CD4-positive, alpha-beta memory T cell (primary cell): Measurements from ENCODE around the gene CFHR4. TPM values are rescaled to one million over a fixed set of nuclear protein-coding genes. Genes with fewer than 3 reads are reported as not detected.
"Not testable (repeated sequence)": the region's sequence is repeated elsewhere in the genome, so short reads cannot be mapped to it uniquely, and the experiment has no call there.

ENCODE experiments used
- CTCF ChIA-PET: fragments of 350-600 bp; sonication (Branson Sonifier 250); formaldehyde crosslinking; loops from one replicate; lab custom pipeline; 2021; ENCODE audit warnings: inconsistent platforms; ENCODE audit not compliant: partially characterized antibody; lab: Charles Lee
- POLR2A ChIA-PET: fragments of 350-600 bp; sonication (Branson Sonifier 250); formaldehyde crosslinking; loops from one replicate; lab custom pipeline; 2021; ENCODE audit not compliant: partially characterized antibody; lab: Charles Lee
- DNase-seq, 5 donors: peaks; one replicate each; pipeline versions ENCODE4 v3.0.0 to v3.0.0-alpha.2; 2020 to 2022; ENCODE audit warnings: mixed read lengths in 1 of 5
- H3K27ac ChIP-seq: one replicate; pipeline ENCODE4 v1.7.0; 2013; ENCODE audit warnings: low read depth, low read length
- H3K27me3 ChIP-seq: 2 replicates; pipeline ENCODE4 v1.7.0; 2013; ENCODE audit warnings: mild to moderate bottlenecking, low read length, moderate library complexity; ENCODE audit not compliant: insufficient read depth
- H3K36me3 ChIP-seq: 2 replicates; pipeline ENCODE4 v1.7.0; 2013; ENCODE audit warnings: mild to moderate bottlenecking, low read length, moderate library complexity; ENCODE audit not compliant: insufficient read depth
- H3K4me1 ChIP-seq: 2 replicates; pipeline ENCODE4 v1.7.0; 2013; ENCODE audit warnings: mild to moderate bottlenecking, low read length, moderate library complexity; ENCODE audit not compliant: insufficient read depth
- H3K4me3 ChIP-seq, 2 donors: one replicate each; pipeline ENCODE4 v1.7.0; 2013; ENCODE audit warnings: low read length in 2 of 2, mild to moderate bottlenecking in 1 of 2
- H3K9me3 ChIP-seq, 2 donors: one replicate each; pipeline ENCODE4 v1.7.0; 2013; ENCODE audit warnings: low read length in 2 of 2, control low read depth in 1 of 2; ENCODE audit not compliant: control insufficient read depth in 1 of 2
- H3K27ac Mint-ChIP-seq, 7 donors: one replicate each; pipeline ENCODE4 v1.8.0; 2020 to 2021; ENCODE audit warnings: mixed read lengths in 7 of 7, mild to moderate bottlenecking in 6 of 7, inconsistent platforms in 3 of 7, moderate library complexity in 3 of 7
- H3K27me3 Mint-ChIP-seq, 2 donors: one replicate each; pipeline ENCODE4 v1.8.0; 2020 to 2021; ENCODE audit warnings: mixed read lengths in 2 of 2
- H3K36me3 Mint-ChIP-seq, 2 donors: one replicate each; pipeline ENCODE4 v1.8.0; 2020 to 2021; ENCODE audit warnings: mixed read lengths in 2 of 2, inconsistent platforms in 1 of 2, mild to moderate bottlenecking in 1 of 2
- H3K4me1 Mint-ChIP-seq, 4 donors: one replicate each; pipeline ENCODE4 v1.8.0; 2020 to 2021; ENCODE audit warnings: mixed read lengths in 4 of 4, mild to moderate bottlenecking in 1 of 4
- H3K4me3 Mint-ChIP-seq, 8 donors: one replicate each; pipeline ENCODE4 v1.8.0; 2020 to 2021; ENCODE audit warnings: mixed read lengths in 8 of 8, mild to moderate bottlenecking in 7 of 8, moderate library complexity in 6 of 8, inconsistent platforms in 3 of 8
- H3K9me3 Mint-ChIP-seq, 8 donors: one replicate each; pipeline ENCODE4 v1.8.0; 2020 to 2021; ENCODE audit warnings: mixed read lengths in 8 of 8, mild to moderate bottlenecking in 5 of 8, inconsistent platforms in 3 of 8, moderate library complexity in 1 of 8
- intact Hi-C: fragments of 100-400 bp; cut with micrococcal nuclease; formaldehyde crosslinking; loops from one replicate; pipeline ENCODE4 v1.15.1; 2023
- polyA plus RNA-seq, 2 donors: library from polyadenylated mRNA; unstranded; fragments of 300-500 nt; fragmentation: Illumina TruSeq; gene quantifications; one replicate each; pipeline ENCODE4 v1.2.3, GENCODE V29; 2021
- total RNA-seq, 2 experiments: library from RNA; stranded (reverse); gene quantifications; one replicate each; pipeline ENCODE4 v1.2.3, GENCODE V29; 2021

The CFHR4 gene
- total and polyA plus RNA-seq, 4 experiments from 2014 or later: not detected

DNA sequence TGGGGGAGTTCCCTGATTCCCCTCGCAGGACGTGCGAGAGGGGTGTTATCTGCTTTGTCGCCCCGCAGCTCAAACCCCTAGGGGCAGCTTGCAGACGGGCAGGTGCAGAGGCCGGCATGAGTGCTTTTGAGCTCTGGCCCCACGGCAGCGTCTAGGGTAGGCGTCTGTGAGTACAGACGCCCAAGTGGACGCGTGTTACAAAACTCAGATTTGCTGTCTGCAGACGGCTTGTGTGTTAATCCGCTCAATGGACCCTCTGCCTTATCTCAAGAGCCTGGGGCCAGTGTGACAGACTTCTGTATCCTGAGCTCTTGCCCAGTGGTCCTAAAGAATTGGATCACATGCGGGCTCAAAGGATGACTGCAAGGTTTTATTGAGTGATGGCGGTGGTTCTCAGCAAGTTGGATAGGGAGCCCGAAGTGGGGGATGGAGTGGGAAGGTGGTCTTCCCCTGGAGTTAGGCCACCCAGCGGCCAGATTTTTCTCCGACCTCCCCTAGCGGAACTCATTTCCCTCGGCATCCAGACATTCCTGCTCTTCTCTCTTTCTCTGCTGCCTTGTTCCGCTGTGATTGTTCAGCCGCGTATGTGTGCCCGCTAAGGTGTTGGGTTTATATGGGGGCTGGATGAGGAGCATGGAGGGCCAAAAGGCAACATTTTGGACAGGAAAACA lies 9.4 kb downstream of the CFHR4 start:
- POLR2A ChIA-PET: no interaction called here
- H3K9me3 Mint-ChIP-seq: peaks cover 0 to 4% (median 0%) of the 10 kb centered on the region in 8 donors
- CTCF ChIA-PET: no interaction called here
- Histone ChIP-seq H3K27ac (no peak overlapping the region), H3K9me3 (no peaks in the 10 kb centered on the region), H3K27me3 (no peaks in the 10 kb centered on the region), H3K4me3 (no peak overlapping the region), H3K36me3 (no peaks in the 10 kb centered on the region), H3K4me1 (no peaks in the 10 kb centered on the region)
- no peak for DNase-seq
- no peak overlapping the region for H3K27ac Mint-ChIP-seq
- H3K4me1 Mint-ChIP-seq: no peaks in the 10 kb centered on the region
- H3K27me3 Mint-ChIP-seq: peaks cover 7 to 22% of the 10 kb centered on the region in 2 donors
- H3K36me3 Mint-ChIP-seq: no peaks in the 10 kb centered on the region
- H3K4me3 Mint-ChIP-seq: no peak overlapping the region
- intact Hi-C loops: no loop called here

- CTCF ChIA-PET: no interaction called here
- Mint-ChIP-seq H3K4me1 (no peaks in the 10 kb centered on the region), H3K4me3 (no peak overlapping the region), H3K36me3 (no peaks in the 10 kb centered on the region), H3K27me3 (peaks cover 4 to 16% of the 10 kb centered on the region in 2 donors), H3K9me3 (peaks cover 0 to 4% (median 0%) of the 10 kb centered on the region in 8 donors), H3K27ac (no peak overlapping the region)
- Histone ChIP-seq H3K9me3 (no peaks in the 10 kb centered on the region), H3K4me3 (no peak overlapping the region), H3K27ac (no peak overlapping the region), H3K36me3 (no peaks in the 10 kb centered on the region), H3K27me3 (no peaks in the 10 kb centered on the region), H3K4me1 (no peaks in the 10 kb centered on the region)
- POLR2A ChIA-PET: no interaction called here
- DNase-seq: no peak
- intact Hi-C loops: no loop called here
Measured at GRCh38 chr1:196902344-196902743, 14.5 kb downstream of the CFHR4 start.

- no peaks in the 10 kb centered on the region for H3K27me3 ChIP-seq
- DNase-seq: no peak
- Mint-ChIP-seq H3K4me3 (no peak overlapping the region), H3K27ac (no peak overlapping the region), H3K4me1 (no peaks in the 10 kb centered on the region), H3K27me3 (peaks cover 0 to 1% of the 10 kb centered on the region in 2 donors), H3K36me3 (no peaks in the 10 kb centered on the region), H3K9me3 (no peaks in the 10 kb centered on the region)
- H3K4me3 ChIP-seq: no peak overlapping the region
- ChIA-PET POLR2A (no interaction called here), CTCF (no interaction called here)
- no peaks in the 10 kb centered on the region for H3K36me3 ChIP-seq
- H3K9me3 ChIP-seq: no peaks in the 10 kb centered on the region
- no peak overlapping the region for H3K27ac ChIP-seq
- intact Hi-C loops: no loop called here
- no peaks in the 10 kb centered on the region for H3K4me1 ChIP-seq
Measured at GRCh38 chr1:196910215-196910614, 22.4 kb downstream of the CFHR4 start.

DNA sequence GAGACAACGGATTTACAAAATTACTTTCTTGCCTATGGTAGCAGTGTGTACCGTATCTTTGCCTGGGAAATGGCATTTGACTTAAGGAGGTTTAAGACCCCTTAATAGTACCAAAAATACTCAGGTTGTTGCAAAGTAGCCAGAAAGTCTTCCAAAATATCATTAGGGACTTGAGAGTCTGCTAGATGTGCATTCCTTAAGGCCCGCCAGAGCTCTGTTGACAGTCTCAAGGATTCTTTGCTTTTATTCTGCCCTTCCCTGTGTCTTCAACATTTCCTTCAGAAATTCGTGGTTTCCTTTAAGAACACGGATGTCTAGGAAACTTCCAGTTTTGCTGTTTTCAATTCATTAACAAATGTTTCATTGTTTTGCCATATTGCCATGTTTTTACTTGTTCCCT lies 24.4 kb downstream of the CFHR4 start:
- H3K36me3 ChIP-seq, H3K9me3 Mint-ChIP-seq, H3K27ac ChIP-seq, H3K27me3 Mint-ChIP-seq, DNase-seq, H3K4me3 Mint-ChIP-seq, POLR2A ChIA-PET, H3K4me1 Mint-ChIP-seq, H3K27me3 ChIP-seq, H3K36me3 Mint-ChIP-seq, CTCF ChIA-PET, H3K4me1 ChIP-seq, H3K9me3 ChIP-seq, intact Hi-C loops, H3K27ac Mint-ChIP-seq, H3K4me3 ChIP-seq: not testable (repeated sequence)

DNA sequence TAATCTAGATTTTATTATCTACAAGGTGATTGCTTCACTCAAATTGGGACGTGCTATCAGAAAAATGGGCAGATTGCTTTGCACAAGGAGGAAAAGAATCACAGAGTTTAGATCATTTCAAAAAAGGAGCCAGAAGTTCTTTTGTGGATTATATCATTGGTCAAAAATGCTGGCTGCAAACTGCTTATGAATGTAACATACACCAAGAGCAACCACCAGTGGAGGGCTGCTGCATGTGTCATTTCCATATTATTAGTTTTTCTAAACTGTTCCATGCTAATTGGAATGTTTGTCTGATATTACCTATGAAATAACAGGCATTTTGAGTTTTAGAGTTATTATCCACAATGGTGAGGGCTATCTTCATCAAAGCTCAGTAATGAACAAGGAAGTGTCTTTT lies 39.0 kb downstream of the CFHR4 start:
- intact Hi-C loops, DNase-seq, H3K27ac Mint-ChIP-seq, H3K4me1 Mint-ChIP-seq, H3K36me3 ChIP-seq, POLR2A ChIA-PET, H3K4me3 Mint-ChIP-seq, H3K27me3 Mint-ChIP-seq, H3K4me3 ChIP-seq, H3K27me3 ChIP-seq, H3K4me1 ChIP-seq, CTCF ChIA-PET, H3K27ac ChIP-seq, H3K9me3 ChIP-seq, H3K36me3 Mint-ChIP-seq: not testable (repeated sequence)
- H3K9me3 Mint-ChIP-seq: peaks cover 0 to 10% (median 2%) of the 10 kb centered on the region in 8 donors

GRCh38 chr1:196932853-196933252 lies 45.0 kb downstream of the CFHR4 start:
- H3K4me3 Mint-ChIP-seq, H3K27ac ChIP-seq, H3K36me3 ChIP-seq, DNase-seq, H3K27me3 Mint-ChIP-seq, H3K27me3 ChIP-seq, H3K36me3 Mint-ChIP-seq, intact Hi-C loops, H3K9me3 ChIP-seq, H3K4me1 ChIP-seq, H3K9me3 Mint-ChIP-seq, H3K27ac Mint-ChIP-seq, H3K4me1 Mint-ChIP-seq, H3K4me3 ChIP-seq, POLR2A ChIA-PET, CTCF ChIA-PET: not testable (repeated sequence)

- no peak overlapping the region for H3K27ac Mint-ChIP-seq
- Histone ChIP-seq H3K4me1 (no peaks in the 10 kb centered on the region), H3K27me3 (no peaks in the 10 kb centered on the region), H3K36me3 (no peaks in the 10 kb centered on the region), H3K4me3 (no peak overlapping the region), H3K27ac (no peak overlapping the region), H3K9me3 (no peaks in the 10 kb centered on the region)
- peaks cover 0 to 1% (median 0%) of the 10 kb centered on the region in 4 donors for H3K4me1 Mint-ChIP-seq
- no peaks in the 10 kb centered on the region for H3K36me3 Mint-ChIP-seq
- CTCF ChIA-PET: no interaction called here
- no peak overlapping the region for H3K4me3 Mint-ChIP-seq
- intact Hi-C loops: no loop called here
- peaks cover 0 to 3% (median 0%) of the 10 kb centered on the region in 8 donors for H3K9me3 Mint-ChIP-seq
- H3K27me3 Mint-ChIP-seq: peaks cover 0 to 2% of the 10 kb centered on the region in 2 donors
- DNase-seq: no peak
- POLR2A ChIA-PET: no interaction called here
Measured at GRCh38 chr1:196933531-196934189, 45.8 kb downstream of the CFHR4 start.
